Prostate gland (tissue), 2 donors: Measurements from ENCODE around the gene PCIF1.

Experiments
- CTCF ChIP-seq, 4 experiments: fragments of 200-600 bp in 2 of 4; fragments of 450-650 bp in 2 of 4; sonication (generic) in 2 of 4; IDR thresholded peaks; 1 replicate in 3 of 4; 2 replicates in 1 of 4; pipeline ENCODE4 v1.5.1; 2016 to 2019; ENCODE audit warnings: antibody characterized with exemption in 4 of 4, mild to moderate bottlenecking in 2 of 4, moderate library complexity in 2 of 4
- POLR2A ChIP-seq: fragments of 450-650 bp; IDR thresholded peaks from one replicate; pipeline ENCODE4 v1.6.1; 2016; ENCODE audit warnings: antibody characterized with exemption, mild to moderate bottlenecking

GRCh38 chr20:45965169-45966002, 30.9 kb downstream of the PCIF1 start:
- TF ChIP-seq CTCF (IDR thresholded peaks at IDR 0.05) (no peak), POLR2A (no peak)
